Effector CD8-positive, alpha-beta T cell (primary cell): ENCODE data around the gene TRAPPC13.
"Not testable (repeated sequence)": the region's sequence is repeated elsewhere in the genome, so short reads cannot be mapped to it uniquely, and the experiment has no call there.

Experiments used
- DNase-seq: peaks from one replicate; lab custom pipeline; 2025; lab: John Stamatoyannopoulos, UW

Gene TRAPPC13

DNA sequence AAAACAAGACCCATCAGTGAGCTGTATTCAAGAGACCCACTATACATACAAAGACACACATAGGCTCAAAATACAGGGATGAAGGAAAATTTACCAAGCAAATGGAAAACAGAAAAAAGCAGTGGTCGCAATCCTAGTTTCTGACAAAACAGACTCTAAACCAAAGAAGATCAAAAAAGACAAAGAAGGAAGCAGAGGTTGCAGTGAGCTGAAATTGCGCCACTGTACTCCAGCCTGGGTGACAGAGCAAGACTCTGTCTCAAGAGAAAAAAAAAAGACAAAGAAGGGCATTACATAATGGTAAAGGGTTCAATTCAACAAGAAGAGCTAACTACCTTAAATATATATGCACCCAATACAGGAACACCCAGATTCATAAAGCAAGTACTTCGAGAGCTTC lies 51.2 kb downstream of the TRAPPC13 start:
- DNase-seq = not testable (repeated sequence)

DNA sequence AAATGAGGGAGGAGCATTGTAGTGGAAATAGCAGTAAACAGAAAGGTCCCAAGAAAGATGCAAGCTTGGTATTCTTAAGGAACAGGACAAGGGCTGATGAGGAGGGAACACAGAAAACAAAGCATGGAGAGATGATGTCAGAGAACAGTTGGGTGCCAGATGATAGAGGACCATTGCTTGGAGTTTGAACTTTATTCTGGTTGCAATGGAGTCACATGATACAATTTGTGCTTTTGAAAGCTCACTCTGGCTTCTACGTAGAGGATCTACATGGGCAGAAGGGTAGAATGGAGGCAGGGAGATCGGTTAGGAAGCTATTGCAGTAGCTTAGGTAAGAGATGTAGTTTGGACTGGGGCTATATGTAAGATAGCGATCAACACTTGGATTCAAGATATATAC lies 57.3 kb downstream of the TRAPPC13 start:
- no peak for DNase-seq

- no peak for DNase-seq
Measured at GRCh38 chr5:65693121-65693520, 68.3 kb downstream of the TRAPPC13 start.

DNA sequence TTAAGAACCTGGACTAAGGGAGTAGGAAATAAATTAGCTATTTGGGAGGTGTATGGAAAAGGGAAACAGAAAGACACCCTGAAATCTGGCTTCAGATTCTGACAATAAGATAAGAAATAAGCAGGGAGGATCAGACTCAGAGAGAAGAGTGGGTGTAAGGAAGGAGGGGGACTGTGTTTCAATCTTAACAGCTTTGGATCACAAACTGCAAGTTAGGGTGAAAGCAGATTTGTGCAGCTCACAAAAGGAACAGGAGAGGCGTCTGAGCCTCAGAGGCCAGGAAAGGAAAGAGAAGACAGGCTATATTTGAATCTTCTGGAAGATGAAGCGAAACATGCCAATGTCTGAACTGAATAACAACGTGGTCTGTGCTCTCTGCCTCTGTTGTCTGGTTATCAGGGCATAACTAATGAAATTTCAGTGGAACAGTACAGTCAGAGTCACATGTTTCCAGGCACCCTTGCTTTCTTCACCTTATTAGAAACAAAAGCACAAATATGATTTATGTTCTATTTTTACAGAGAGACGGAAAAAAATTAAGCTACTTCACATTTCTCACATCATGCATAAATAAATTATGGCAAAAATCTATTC lies 70.4 kb downstream of the TRAPPC13 start:
- DNase-seq = no peak

GRCh38 chr5:65695896-65696295 lies 71.1 kb downstream of the TRAPPC13 start:
- DNase-seq = no peak

GRCh38 chr5:65696892-65697291 lies 72.1 kb downstream of the TRAPPC13 start:
- no peak for DNase-seq

DNA sequence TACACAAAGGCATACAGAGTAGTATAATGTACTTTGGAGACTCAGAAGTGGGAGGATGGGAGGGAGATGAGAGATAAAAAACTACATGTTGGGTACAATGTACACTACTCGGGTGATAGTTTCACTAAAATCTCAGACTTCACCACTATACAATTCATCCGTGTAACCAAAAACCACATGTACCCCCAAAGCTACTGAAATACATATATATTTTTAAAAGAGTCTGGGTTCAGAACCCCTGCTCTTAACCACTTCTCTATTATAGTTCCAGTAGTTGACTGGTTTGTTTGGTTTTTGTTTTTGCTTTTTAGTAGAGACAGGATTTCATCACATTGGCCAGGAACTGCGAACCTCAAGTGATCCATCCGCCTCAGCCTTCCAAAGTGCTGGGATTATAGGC lies 74.5 kb downstream of the TRAPPC13 start:
- DNase-seq = no peak

GRCh38 chr5:65702036-65702435 lies 77.2 kb downstream of the TRAPPC13 start:
- DNase-seq = no peak

DNA sequence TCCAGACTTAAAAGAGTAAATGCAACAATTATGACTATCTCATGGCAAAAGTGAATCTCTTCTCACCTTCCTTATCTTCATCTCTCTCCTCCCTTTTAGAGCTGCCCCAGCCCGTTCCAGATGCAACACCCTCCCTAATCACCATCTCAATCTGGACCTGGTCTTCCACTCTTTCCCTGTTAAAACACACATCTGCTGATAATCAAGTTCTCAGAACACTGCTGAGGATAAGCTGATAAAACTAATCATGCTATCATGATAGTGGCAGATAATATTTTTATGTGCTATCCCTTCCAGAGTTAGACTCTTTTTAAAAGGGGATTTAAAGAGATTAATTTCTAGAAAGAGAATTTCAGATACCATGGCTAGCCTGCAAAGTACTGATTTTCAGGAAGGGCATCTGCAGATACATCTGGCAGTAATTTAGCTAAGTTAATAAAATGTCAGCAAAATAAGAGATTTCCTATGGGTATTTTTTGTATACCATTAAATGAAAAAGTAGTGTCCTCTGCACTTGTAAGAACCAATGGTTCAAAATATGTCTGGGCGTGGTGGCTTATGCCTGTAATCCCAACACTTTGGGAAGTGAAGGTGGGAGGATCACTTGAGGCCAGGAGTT lies 79.9 kb downstream of the TRAPPC13 start:
- DNase-seq = no peak

- no peak for DNase-seq
Measured at GRCh38 chr5:65707663-65708062, 82.8 kb downstream of the TRAPPC13 start.

- no peak for DNase-seq
Measured at GRCh38 chr5:65708145-65708544, 83.3 kb downstream of the TRAPPC13 start.
